HepG2 (cell line): ENCODE data around the gene ABCC10. TPM values are rescaled to one million over a fixed set of nuclear protein-coding genes. Genes with fewer than 3 reads are reported as not detected.

Experiments used
- DPF2 ChIP-seq: sonication (generic); formaldehyde crosslinking; IDR thresholded peaks from 2 replicates; pipeline ENCODE4 v1.4.0; 2020; ENCODE audit warnings: mild to moderate bottlenecking, low read depth, missing genetic modification reagents, borderline replicate concordance
- GMEB1 ChIP-seq: sonication (generic); formaldehyde crosslinking; IDR thresholded peaks from 2 replicates; pipeline ENCODE4 v1.5.1; 2020; ENCODE audit warnings: missing genetic modification reagents, mild to moderate bottlenecking, borderline replicate concordance
- IRX3 ChIP-seq: sonication (generic); formaldehyde crosslinking; IDR thresholded peaks from 2 replicates; pipeline ENCODE4 v1.8.1; 2023; ENCODE audit warnings: mild to moderate bottlenecking, low read depth, missing genetic modification reagents, borderline replicate concordance
- KLF6 ChIP-seq: IDR thresholded peaks from 2 replicates; pipeline ENCODE4 v1.8.0; 2016; ENCODE audit warnings: missing biosample characterization, missing genetic modification reagents
- NBN ChIP-seq: fragments of 450-650 bp; conservative IDR thresholded peaks from 2 replicates; pipeline ENCODE4 v1.6.1; 2017
- POLR2G ChIP-seq: fragments of 200-400 bp; formaldehyde crosslinking; IDR thresholded peaks from 2 replicates; pipeline ENCODE4 v1.6.1; 2018; ENCODE audit warnings: mild to moderate bottlenecking, low read depth, low read length, moderate library complexity
- RBFOX2 ChIP-seq: fragments of 200-400 bp; formaldehyde crosslinking; IDR thresholded peaks from 2 replicates; pipeline ENCODE4 v1.6.1; 2017; ENCODE audit warnings: low read depth, mild to moderate bottlenecking, low read length
- SOX6 ChIP-seq, 2 experiments: fragments of 450-650 bp in 1 of 2; sonication (generic) in 1 of 2; formaldehyde crosslinking in 1 of 2; IDR thresholded peaks; 2 replicates each; pipeline versions ENCODE4 v1.4.0 to v1.6.1; 2017 to 2020; ENCODE audit warnings: antibody characterized with exemption in 1 of 2, mild to moderate bottlenecking in 1 of 2, missing genetic modification reagents in 1 of 2
- TFAP4 ChIP-seq: sonication (generic); IDR thresholded peaks from 2 replicates; pipeline ENCODE4 v1.6.1; 2016; ENCODE audit warnings: low read depth, borderline replicate concordance
- ZMYM3 ChIP-seq: sonication (generic); formaldehyde crosslinking; IDR thresholded peaks from 2 replicates; pipeline ENCODE4 v1.5.1; 2020; ENCODE audit warnings: mild to moderate bottlenecking, missing genetic modification reagents
- ZNF512 ChIP-seq: sonication (generic); formaldehyde crosslinking; IDR thresholded peaks from 2 replicates; pipeline ENCODE4 v1.4.0; 2020; ENCODE audit warnings: mild to moderate bottlenecking, missing genetic modification reagents
- ZNF589 ChIP-seq: sonication (generic); formaldehyde crosslinking; conservative IDR thresholded peaks from 2 replicates; pipeline ENCODE4 v1.8.0; 2022; ENCODE audit warnings: mild to moderate bottlenecking, moderate library complexity, missing genetic modification reagents
- ZNF687 ChIP-seq: sonication (generic); formaldehyde crosslinking; IDR thresholded peaks from 2 replicates; pipeline ENCODE4 v1.5.1; 2020; ENCODE audit warnings: mild to moderate bottlenecking, missing genetic modification reagents, moderate library complexity
- ZNF691 ChIP-seq: sonication (generic); formaldehyde crosslinking; IDR thresholded peaks from 2 replicates; pipeline ENCODE4 v1.4.0; 2020; ENCODE audit warnings: missing genetic modification reagents, low read depth, mild to moderate bottlenecking, borderline replicate concordance
- ZNF747 ChIP-seq: sonication (generic); formaldehyde crosslinking; IDR thresholded peaks from 2 replicates; pipeline ENCODE4 v1.8.1; 2023; ENCODE audit warnings: missing genetic modification reagents, mild to moderate bottlenecking, borderline replicate concordance
- ZNF839 ChIP-seq: sonication (generic); formaldehyde crosslinking; IDR thresholded peaks from 2 replicates; pipeline ENCODE4 v1.4.0; 2020; ENCODE audit warnings: missing genetic modification reagents, mild to moderate bottlenecking, borderline replicate concordance
- polyA plus RNA-seq, 8 experiments: library from polyadenylated mRNA; depleted of rRNA in 3 of 8; stranded (reverse) in 7 of 8; unstranded in 1 of 8; fragments of >200 nt; fragmentation: Illumina TruSeq in 4 of 8; extraction: Trizol in 4 of 8; gene quantifications; 2 replicates each; pipeline versions ENCODE4 v1.2.1 to v1.2.3, GENCODE V29; 2011 to 2016; ENCODE audit warnings: low read depth in 4 of 8, missing spikeins in 1 of 8, mixed read lengths in 1 of 8; ENCODE audit not compliant: insufficient read depth in 1 of 8
- total RNA-seq, 5 experiments: library from RNA; depleted of rRNA; stranded (reverse); fragments of >200 nt; fragmentation: Illumina TruSeq; extraction: Trizol; gene quantifications; 2 replicates each; pipeline ENCODE4 v1.2.3, GENCODE V29; 2016; ENCODE audit warnings: low read depth in 1 of 5
- TF ChIP-seq, protein P1 (sequence below): sonication (generic); formaldehyde crosslinking; IDR thresholded peaks from 2 replicates; pipeline ENCODE4 v1.4.0; 2020; ENCODE audit warnings: missing genetic modification reagents; ENCODE audit errors: not compliant biosample characterization

The ABCC10 gene
- total and polyA plus RNA-seq, 2 of the 13 experiments (the other 11 are each of a cell fraction or from before 2014, with no cell fraction given) = 16.0 to 24.3 TPM

- TF ChIP-seq SOX6 (IDR thresholded peaks at IDR 0.05) (no peak), SOX6 (CRISPR knock-in tag; IDR thresholded peaks at IDR 0.05) (no peak), ZNF512 (CRISPR knock-in tag) (no peak), GMEB1 (CRISPR knock-in tag) (no peak), ZNF589 (CRISPR knock-in tag) (no peak), IRX3 (0 out of 2 replicates have a peak, but pooled peaks have one; percentile 10), TFAP4 (peak; percentile 81), KLF6 (CRISPR knock-in tag) (no peak), ZMYM3 (no peak), ZNF691 (CRISPR knock-in tag) (no peak; the same call in 1 of the 2 replicates), POLR2G (peak; percentile 46; the same call in 1 of the 2 replicates), ZNF839 (CRISPR knock-in tag) (no peak), ZNF687 (CRISPR knock-in tag) (peak; percentile 79; the same call in 1 of the 2 replicates), ZNF747 (CRISPR knock-in tag) (0 out of 2 replicates have a peak, but pooled peaks have one; percentile 3), DPF2 (CRISPR knock-in tag) (no peak), NBN (no peak), RBFOX2 (peak; percentile 49; the same call in 1 of the 2 replicates)
- TF ChIP-seq, protein P1, sequence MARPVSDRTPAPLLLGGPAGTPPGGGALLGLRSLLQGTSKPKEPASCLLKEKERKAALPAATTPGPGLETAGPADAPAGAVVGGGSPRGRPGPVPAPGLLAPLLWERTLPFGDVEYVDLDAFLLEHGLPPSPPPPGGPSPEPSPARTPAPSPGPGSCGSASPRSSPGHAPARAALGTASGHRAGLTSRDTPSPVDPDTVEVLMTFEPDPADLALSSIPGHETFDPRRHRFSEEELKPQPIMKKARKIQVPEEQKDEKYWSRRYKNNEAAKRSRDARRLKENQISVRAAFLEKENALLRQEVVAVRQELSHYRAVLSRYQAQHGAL (CRISPR knock-in tag) = no peak
These were observed 62.1 kb downstream of the ABCC10 start (continued) for GRCh38 chr6:43489277-43490072.
